ENCODE data around the gene APIP. TPM values are rescaled to one million over a fixed set of nuclear protein-coding genes. Genes with fewer than 3 reads are reported as not detected.
A peak's percentile ranks its signal among the peaks of the same experiment; 100 is the strongest.

The APIP gene
- total and polyA plus RNA-seq, 8 donors: 7.6 to 42.9 (median 31.0) TPM

- intact Hi-C loops (cut with DNase I; ENCODE audit: low total_unique reads): loop anchor here (10.0 kb wide), 1 partner anchor 309 kb away; no protein-coding TSS in a partner anchor
- Histone ChIP-seq H3K4me1 (peaks cover 0 to 15% (median 5%) of the 10 kb centered on the region in 4 donors), H3K9me3 (peaks cover 0 to 10% (median 2%) of the 10 kb centered on the region in 4 donors), H3K27me3 (no peaks in the 10 kb centered on the region), H3K27ac (no peak overlapping the region), H3K4me3 (no peak overlapping the region), H3K36me3 (peaks cover 0 to 3% (median 2%) of the 10 kb centered on the region in 4 donors)
- WGBS, 5 donors: 87 to 96% (median 89%) methylated on average over 1 of the region's 1 CpG
- no peak for DNase-seq
- no peak for TF ChIP-seq CTCF (IDR thresholded peaks at IDR 0.05)
- TF ChIP-seq EP300 (IDR thresholded peaks at IDR 0.05): no peak
- no peak for TF ChIP-seq POLR2A (IDR thresholded peaks at IDR 0.05)
- TF ChIP-seq POLR2AphosphoS5 (IDR thresholded peaks at IDR 0.05): no peak
Observed at GRCh38 chr11:34893416-34893815, 22.8 kb downstream of the APIP start.

DNA sequence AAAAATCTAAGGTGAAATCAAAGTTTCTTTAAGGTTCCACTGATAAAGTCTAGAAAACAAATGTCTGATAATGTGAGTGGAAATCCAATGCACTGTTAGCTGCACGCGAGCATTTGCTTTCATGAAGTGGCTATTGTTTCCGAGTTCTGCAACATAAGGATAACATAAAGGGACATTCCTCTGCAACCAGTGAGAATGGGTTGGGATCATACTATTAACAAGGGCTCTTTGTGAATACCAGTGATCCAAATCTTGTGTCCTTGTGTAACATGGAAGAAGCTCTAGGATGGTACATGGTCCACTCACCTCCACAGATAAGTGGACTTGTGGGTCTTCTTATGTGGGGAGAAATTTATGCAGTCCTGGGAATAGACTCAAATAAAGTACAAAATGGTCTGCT, 24.6 kb downstream of the APIP start:
- TF ChIP-seq POLR2A (IDR thresholded peaks at IDR 0.05): no peak
- no peak for TF ChIP-seq EP300 (IDR thresholded peaks at IDR 0.05)
- TF ChIP-seq CTCF (IDR thresholded peaks at IDR 0.05): no peak
- no peak for TF ChIP-seq POLR2AphosphoS5 (IDR thresholded peaks at IDR 0.05)
- H3K9me3 ChIP-seq: no peaks in the 10 kb centered on the region
- no peak overlapping the region for H3K4me3 ChIP-seq
- peaks cover 0 to 17% (median 7%) of the 10 kb centered on the region in 4 donors for H3K4me1 ChIP-seq
- no peak overlapping the region for H3K27ac ChIP-seq
- H3K27me3 ChIP-seq: no peaks in the 10 kb centered on the region
- WGBS, 5 donors: 20 to 69% (median 58%) methylated on average over 3 of the region's 3 CpGs
- DNase-seq: no peak
- intact Hi-C loops (cut with DNase I; ENCODE audit: low total_unique reads): loop anchor here (10.0 kb wide), 1 partner anchor 307 kb away; no protein-coding TSS in a partner anchor
- H3K36me3 ChIP-seq: peaks cover 0 to 18% (median 11%) of the 10 kb centered on the region in 4 donors

DNA sequence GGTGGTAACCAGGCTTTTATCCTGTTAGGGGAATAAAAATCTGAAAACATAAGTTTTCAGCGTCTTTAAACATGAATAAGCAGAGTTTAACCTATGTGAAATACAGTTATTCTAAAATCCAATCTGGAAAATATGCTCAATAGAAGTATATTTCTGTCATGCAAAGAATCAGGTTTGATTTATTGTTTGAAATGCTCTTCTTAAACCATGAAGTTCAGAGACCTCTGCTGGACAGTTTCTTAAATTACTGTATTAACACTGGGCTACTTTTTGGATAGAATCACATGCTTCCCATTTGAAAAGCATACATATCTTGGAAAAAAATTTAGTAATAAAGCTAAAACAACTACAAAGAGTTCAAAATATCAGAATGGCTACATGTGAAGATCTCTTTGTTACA, 25.4 kb downstream of the APIP start:
- TF ChIP-seq EP300 (IDR thresholded peaks at IDR 0.05) (no peak), CTCF (IDR thresholded peaks at IDR 0.05) (peak in 4 of 7 experiments; percentile 30 to 58 (median 40))

GRCh38 chr11:34890089-34890488, 26.1 kb downstream of the APIP start:
- DNase-seq: peak in 1 of 2 donors; percentile 12
- peaks cover 0 to 17% (median 7%) of the 10 kb centered on the region in 4 donors for H3K4me1 ChIP-seq
- H3K36me3 ChIP-seq: peaks cover 0 to 32% (median 13%) of the 10 kb centered on the region in 4 donors
- no peak overlapping the region for H3K27ac ChIP-seq
- WGBS, 5 donors: 18 to 48% (median 28%) methylated on average over 2 of the region's 2 CpGs
- no peak overlapping the region for H3K4me3 ChIP-seq
- TF ChIP-seq POLR2A (IDR thresholded peaks at IDR 0.05) (no peak), CTCF (IDR thresholded peaks at IDR 0.05) (peak in 4 of 7 experiments; percentile 22 to 42 (median 27))
- intact Hi-C loops (cut with DNase I; ENCODE audit: low total_unique reads): loop anchor here (10.0 kb wide), 1 partner anchor 305 kb away; no protein-coding TSS in a partner anchor
- H3K27me3 ChIP-seq: no peaks in the 10 kb centered on the region
- no peaks in the 10 kb centered on the region for H3K9me3 ChIP-seq

More for the DNA sequence above, 25.4 kb downstream of the APIP start:
- Histone ChIP-seq H3K27ac (no peak overlapping the region), H3K27me3 (no peaks in the 10 kb centered on the region), H3K36me3 (peaks cover 0 to 26% (median 13%) of the 10 kb centered on the region in 4 donors), H3K9me3 (no peaks in the 10 kb centered on the region), H3K4me1 (peaks cover 0 to 17% (median 7%) of the 10 kb centered on the region in 4 donors), H3K4me3 (no peak overlapping the region)
- peak in 1 of 2 donors; percentile 70 for DNase-seq
- intact Hi-C loops (cut with DNase I; ENCODE audit: low total_unique reads): loop anchor here (10.0 kb wide), 1 partner anchor 306 kb away; no protein-coding TSS in a partner anchor
- WGBS, 5 donors: 42 to 68% (median 58%) methylated on average over 1 of the region's 1 CpG

Measured in stomach (tissue), 9 donors.